AG04449 (cell line): ENCODE data around the gene PPP1R36.
"Not testable (repeated sequence)": the region's sequence is repeated elsewhere in the genome, so short reads cannot be mapped to it uniquely, and the experiment has no call there.

Experiments
- CTCF ChIA-PET: fragments of 350-600 bp; formaldehyde crosslinking; extraction: SDS; loops from one replicate; lab custom pipeline; 2021; ENCODE audit warnings: antibody characterized with exemption; lab: Yijun Ruan, JAX
- POLR2A ChIA-PET: fragments of 400-600, 350-600 bp; formaldehyde crosslinking; extraction: SDS; loops from one replicate; lab custom pipeline; 2020; ENCODE audit warnings: antibody characterized with exemption, inconsistent platforms; lab: Yijun Ruan, JAX
- DNase-seq: peaks from one replicate; pipeline ENCODE4 v3.0.0-alpha.2; 2010; ENCODE audit warnings: low read depth, low spot score
- H3K4me3 ChIP-seq: 2 replicates; pipeline ENCODE4 v1.5.1; 2011; ENCODE audit warnings: low read depth, mild to moderate bottlenecking, control low read depth, low read length
- TF ChIP-seq, protein P1 (sequence below): IDR thresholded peaks from one replicate; pipeline ENCODE4 v1.5.1; 2011; ENCODE audit warnings: mild to moderate bottlenecking, moderate library complexity, low read length, control low read depth, inconsistent platforms; ENCODE audit not compliant: insufficient read depth; ENCODE audit errors: missing control alignments

The PPP1R36 gene

DNA sequence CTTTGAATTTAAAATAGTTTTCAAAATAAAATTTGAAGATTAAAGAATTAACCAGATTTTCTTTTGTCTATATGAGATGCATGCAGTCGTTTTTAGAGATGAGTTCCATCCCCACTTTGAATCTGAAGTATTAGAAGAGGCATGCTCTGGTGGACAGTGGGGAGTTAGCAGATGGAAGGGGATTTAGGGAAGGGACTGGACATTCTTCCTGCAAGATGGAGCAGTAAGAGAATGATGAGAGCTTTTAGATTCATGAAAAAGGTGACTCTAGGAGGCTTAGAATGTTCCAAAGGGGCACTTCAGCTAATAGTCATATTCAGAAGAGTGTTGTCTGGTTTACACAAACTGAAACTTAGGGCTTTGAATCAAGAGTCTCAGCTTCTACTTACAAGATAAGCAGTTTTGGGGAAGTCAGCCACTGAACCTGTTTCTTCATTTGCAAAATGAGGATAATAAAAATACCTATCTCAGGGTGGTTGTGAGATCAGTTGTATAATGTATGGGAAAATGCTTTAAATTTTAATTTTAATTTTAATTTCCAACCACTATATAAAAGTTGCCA, 41.5 kb upstream of the PPP1R36 start:
- TF ChIP-seq, protein P1, sequence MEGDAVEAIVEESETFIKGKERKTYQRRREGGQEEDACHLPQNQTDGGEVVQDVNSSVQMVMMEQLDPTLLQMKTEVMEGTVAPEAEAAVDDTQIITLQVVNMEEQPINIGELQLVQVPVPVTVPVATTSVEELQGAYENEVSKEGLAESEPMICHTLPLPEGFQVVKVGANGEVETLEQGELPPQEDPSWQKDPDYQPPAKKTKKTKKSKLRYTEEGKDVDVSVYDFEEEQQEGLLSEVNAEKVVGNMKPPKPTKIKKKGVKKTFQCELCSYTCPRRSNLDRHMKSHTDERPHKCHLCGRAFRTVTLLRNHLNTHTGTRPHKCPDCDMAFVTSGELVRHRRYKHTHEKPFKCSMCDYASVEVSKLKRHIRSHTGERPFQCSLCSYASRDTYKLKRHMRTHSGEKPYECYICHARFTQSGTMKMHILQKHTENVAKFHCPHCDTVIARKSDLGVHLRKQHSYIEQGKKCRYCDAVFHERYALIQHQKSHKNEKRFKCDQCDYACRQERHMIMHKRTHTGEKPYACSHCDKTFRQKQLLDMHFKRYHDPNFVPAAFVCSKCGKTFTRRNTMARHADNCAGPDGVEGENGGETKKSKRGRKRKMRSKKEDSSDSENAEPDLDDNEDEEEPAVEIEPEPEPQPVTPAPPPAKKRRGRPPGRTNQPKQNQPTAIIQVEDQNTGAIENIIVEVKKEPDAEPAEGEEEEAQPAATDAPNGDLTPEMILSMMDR: no peak
- ChIA-PET CTCF (interaction anchor here (1.3 to 5.9 kb wide), 5 partner anchors 10 to 384 kb away, joined by 4 to 83 read pairs (median 26); no protein-coding TSS in a partner anchor), POLR2A (interaction anchor here (0.6 kb wide), 1 partner anchor 498 kb away, joined by 3 read pairs; no protein-coding TSS in a partner anchor)
- H3K4me3 ChIP-seq: no peak overlapping the region
- no peak for DNase-seq

DNA sequence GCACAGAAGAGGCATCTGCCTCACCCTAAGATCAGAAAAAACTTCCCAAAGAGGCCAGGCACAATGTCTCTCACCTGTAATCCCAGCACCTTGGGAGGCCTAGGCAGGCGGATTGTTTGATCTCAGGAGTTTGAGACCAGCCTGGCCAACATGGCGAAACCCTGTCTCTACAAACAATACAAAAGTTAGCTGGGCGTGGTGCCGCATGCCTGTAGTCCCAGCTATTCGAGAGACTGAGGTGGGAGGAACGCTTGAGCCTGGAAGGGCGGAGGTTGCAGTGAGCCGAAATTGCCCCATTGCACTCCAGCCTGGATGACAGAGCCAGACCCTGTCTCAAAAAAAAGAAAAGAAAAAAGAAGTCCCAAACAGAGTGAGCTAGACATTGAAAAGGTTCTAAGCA, 40.7 kb upstream of the PPP1R36 start:
- no peak for DNase-seq
- CTCF ChIA-PET: interaction anchor here (0.7 to 5.9 kb wide), 11 partner anchors 11 to 383 kb away, joined by 3 to 83 read pairs (median 3); no protein-coding TSS in a partner anchor
- no peak overlapping the region for H3K4me3 ChIP-seq
- TF ChIP-seq, protein P1: no peak
- POLR2A ChIA-PET: interaction anchor here (0.6 kb wide), 1 partner anchor 497 kb away, joined by 3 read pairs; no protein-coding TSS in a partner anchor

DNA sequence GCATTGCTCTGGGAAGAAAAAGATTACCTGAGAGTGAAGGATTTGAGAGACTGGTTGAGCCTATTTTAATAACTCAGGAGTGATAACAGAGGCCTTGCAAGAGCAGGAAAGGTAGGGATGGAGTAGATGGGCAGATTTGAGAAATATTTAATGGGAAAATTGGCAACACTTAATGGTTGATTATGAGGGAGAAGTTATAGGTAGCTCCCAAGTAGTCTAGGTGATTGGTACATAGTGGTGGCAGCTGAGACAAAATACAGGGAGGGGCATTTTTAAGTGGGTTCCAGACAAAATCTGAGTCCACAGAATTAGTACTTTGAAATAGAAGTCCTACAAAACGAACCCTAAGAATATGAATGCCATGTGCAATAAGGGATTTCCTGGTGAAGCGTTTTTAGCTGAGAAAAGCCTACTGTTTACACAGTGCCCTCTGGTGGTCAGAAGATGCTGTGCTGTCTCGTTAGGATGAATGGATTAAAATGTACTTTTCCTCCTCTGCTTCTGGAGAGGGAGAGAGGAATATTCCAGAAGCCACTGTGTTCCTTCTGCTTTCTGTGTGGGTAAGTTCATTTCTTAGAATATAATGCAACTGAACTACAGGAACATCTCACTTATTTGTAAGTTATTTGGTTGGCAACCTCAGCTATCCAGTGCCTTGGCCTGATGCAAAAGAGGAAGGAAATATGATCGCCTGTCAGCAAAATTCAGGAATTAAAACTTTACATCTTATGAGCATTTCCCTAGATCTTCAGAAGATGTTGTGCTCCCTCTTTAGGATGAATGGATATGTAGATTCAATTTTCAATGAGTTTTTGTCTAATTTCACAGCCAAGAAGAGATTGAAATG, 38.7 kb upstream of the PPP1R36 start:
- no peak overlapping the region for H3K4me3 ChIP-seq
- POLR2A ChIA-PET: interaction anchor here (0.5 to 1.2 kb wide), 2 partner anchors 29 to 101 kb away, joined by 3 to 4 read pairs; partner anchors contain the start of gene HSPA2
- TF ChIP-seq, protein P1: peak; percentile 78
- CTCF ChIA-PET: interaction anchor here (0.6 to 5.9 kb wide), 32 partner anchors 10 to 389 kb away, joined by 3 to 83 read pairs (median 5); partner anchors contain the start of gene HSPA2
- DNase-seq: no peak

DNA sequence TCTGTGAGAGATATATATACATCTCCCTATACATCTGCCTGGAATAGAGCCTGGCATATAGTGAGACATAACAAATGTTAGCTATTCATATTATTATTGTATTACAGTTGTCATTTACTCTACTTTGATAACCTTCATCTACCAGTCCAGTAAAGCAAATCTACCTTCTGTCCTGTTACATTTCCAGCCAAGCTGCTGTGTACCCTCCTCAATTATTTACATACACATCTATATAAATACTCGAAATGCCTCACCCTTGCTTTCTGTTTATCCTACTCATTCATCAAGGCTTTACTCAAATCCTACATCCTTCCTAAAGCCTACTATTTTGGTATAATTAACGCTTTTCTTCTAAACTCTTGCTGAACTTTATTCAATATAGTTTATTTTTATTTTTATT, 36.5 kb upstream of the PPP1R36 start:
- DNase-seq: no peak
- no peak overlapping the region for H3K4me3 ChIP-seq
- CTCF ChIA-PET: interaction anchor here (1.4 to 5.9 kb wide), 4 partner anchors 8 to 170 kb away, joined by 3 to 83 read pairs (median 6); no protein-coding TSS in a partner anchor
- POLR2A ChIA-PET: no interaction called here
- TF ChIP-seq, protein P1: no peak

DNA sequence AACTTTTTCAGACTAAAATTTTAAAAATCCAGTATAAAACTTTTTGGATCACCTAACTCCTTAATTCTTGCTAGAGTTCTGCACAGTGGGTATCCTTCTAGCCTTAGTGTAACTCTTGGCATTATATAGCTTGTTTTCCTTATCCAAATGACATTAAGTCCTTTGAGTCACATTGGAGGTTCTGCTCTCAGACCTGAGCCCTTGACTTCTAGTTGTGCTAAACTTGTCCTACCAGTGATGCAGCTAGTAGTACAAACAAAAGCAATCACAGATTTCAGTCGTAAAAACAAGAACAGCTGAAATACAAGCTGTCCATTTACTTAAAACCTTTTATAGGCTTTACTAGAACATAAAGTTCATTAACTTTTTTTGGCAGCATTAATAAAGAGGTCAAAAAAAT, 34.7 kb upstream of the PPP1R36 start:
- POLR2A ChIA-PET: interaction anchor here (0.7 kb wide), 1 partner anchor 11 kb away, joined by 3 read pairs; the partner anchor contains the start of gene ZBTB1
- TF ChIP-seq, protein P1: no peak
- no peak overlapping the region for H3K4me3 ChIP-seq
- no peak for DNase-seq
- CTCF ChIA-PET: interaction anchor here (0.6 to 2.9 kb wide), 10 partner anchors 9 to 167 kb away, joined by 3 to 16 read pairs (median 3); no protein-coding TSS in a partner anchor

DNA sequence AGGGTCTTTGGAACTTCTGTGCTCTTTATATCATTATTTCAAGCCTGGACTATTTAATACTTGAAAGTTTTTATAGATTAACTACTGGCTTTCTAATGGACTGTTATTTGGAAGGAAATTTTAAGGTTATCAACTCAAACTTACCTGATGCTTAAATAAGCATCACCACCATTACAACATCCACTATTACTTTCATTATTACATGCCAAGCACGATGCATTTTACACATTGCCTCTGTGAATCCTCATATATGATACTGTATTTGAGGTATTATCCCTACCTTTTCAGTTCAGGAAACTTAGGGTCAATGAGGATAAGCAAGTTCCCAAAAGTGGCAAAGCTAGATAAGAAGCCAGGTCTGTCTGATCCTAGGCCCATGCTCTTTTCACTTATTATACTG, 32.8 kb upstream of the PPP1R36 start:
- ChIA-PET POLR2A (no interaction called here), CTCF (interaction anchor here (1.3 to 8.3 kb wide), 4 partner anchors 6 to 242 kb away, joined by 3 to 83 read pairs (median 10); no protein-coding TSS in a partner anchor)
- no peak overlapping the region for H3K4me3 ChIP-seq
- no peak for DNase-seq
- TF ChIP-seq, protein P1: no peak

DNA sequence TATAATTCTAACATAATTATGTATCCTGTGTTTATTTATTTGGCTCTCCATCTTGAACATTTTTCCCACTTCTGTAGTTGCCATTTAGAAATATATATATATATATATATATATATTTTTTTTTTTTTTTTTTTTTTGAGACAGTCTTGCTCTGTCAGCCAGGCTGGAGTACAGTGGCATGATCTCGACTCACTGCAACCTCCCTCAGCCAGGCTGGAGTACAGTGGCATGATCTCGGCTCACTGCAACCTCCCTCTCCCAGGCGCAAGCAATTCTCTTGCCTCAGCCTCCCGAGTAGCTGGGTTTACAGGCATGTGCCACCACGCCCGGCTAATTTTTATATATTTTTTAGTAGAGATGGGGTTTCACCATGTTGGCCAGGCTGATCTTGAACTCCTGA, 32.1 kb upstream of the PPP1R36 start:
- ChIA-PET CTCF (interaction anchor here (1.3 to 8.3 kb wide), 3 partner anchors 7 to 242 kb away, joined by 3 to 83 read pairs (median 3); no protein-coding TSS in a partner anchor), POLR2A (interaction anchor here (1.1 kb wide), 1 partner anchor 12 kb away, joined by 3 read pairs; no protein-coding TSS in a partner anchor)
- DNase-seq: not testable (repeated sequence)

More for the DNA sequence above, 32.1 kb upstream of the PPP1R36 start:
- H3K4me3 ChIP-seq: not testable (repeated sequence)
